NCI-H774 (cell line): ENCODE results near the gene CCDC40.

Source experiments
- DNase-seq: peaks from one replicate; lab custom pipeline; 2025; lab: John Stamatoyannopoulos, UW

Gene CCDC40

DNA sequence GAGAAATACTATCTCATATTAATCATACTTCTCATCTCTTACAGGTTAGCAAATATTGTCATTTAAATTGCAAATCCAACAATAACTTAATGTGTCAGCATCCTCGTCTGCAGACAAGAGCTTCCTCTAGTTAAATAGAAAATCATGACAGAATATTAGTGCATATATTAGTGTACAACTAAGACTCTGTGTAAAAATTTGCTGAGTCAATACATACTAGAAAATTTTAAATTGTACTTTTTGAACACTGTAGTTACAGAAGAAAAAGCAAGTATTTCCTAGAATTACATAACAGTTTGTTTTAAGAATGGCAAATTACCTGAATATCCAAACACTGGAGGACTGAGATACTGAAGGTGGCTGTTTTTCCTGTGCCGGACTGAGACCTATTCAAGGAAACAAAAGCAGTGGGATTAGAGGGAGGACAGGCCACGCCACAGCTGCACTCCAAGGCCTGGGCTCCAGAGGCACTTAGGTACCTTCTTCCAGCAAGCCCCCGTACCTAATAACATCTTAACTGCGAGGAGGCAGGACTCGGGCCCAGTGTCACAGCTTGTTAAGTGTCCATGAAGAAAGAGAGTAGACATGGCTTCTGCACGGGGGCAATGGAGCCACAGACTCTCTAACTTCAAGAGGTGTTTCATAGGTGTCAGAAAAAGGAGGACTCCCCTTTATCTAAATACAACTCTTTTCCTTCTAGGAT is 105.2 kb downstream of the CCDC40 start:
- DNase-seq, result no peak

DNA sequence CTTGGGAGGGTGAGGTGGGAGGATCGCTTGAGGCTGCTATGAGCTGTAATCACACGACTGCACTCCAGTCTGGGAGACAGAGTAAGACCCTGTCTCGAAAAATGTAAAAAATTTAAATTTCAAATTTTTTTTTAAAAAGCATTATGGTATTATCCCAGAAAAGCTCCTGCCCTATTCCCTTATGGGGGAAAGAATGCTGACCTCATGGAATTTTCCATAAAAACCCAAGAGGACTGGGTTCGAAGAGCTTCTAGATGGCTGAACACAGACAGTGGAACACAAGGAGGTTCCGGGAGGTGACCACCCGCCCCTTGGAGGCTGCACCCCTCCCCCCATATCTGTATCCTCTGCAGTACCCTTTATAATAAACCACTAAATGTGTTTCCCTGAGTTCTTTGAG is 106.5 kb downstream of the CCDC40 start:
- DNase-seq, result no peak

DNA sequence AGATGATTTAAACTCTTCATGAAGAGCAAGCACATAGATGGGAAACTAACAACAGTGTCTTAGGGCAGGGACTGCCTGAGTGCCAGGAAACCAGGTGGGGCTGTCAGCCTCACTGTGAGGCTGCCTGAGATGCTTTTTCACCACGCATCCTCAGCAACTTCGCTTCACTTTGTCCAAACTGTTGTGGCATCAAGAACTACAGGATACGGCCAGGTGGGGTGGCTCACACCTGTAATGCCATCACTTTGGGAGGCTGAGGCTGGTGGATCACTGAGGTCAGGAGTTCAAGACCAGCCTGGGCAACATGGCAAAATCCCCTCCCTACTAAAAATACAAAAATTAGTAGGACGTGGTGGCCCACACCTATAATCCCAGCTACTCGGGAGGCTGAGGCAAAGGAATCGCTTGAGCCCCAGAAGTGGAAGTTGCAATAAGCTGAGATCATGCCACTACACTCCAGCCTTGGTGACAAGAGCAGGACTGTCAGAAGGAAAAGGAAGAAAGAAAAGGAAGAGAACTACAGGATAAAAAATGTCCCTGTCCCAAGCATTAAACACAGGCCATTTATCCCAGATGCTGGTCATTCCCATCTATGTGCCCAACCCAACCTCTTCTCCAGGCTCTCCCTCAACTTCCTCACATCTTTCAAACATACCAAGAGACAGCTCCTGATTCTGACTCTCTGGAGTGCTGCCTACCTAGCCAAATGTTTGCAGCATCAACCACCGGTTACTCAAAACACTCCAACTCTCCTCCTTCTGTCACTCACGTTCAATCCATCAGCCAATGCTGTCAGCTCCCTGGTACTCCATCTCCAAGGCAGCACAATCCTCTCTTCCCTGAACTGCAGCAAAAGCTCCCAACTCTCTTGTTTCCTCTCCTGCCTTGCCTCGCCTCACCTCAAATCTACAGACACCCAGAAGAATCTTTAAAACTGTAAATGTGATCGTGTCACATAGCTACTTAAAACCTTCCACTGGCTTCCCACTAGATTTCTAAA is 108.9 kb downstream of the CCDC40 start:
- DNase-seq, result no peak

DNA sequence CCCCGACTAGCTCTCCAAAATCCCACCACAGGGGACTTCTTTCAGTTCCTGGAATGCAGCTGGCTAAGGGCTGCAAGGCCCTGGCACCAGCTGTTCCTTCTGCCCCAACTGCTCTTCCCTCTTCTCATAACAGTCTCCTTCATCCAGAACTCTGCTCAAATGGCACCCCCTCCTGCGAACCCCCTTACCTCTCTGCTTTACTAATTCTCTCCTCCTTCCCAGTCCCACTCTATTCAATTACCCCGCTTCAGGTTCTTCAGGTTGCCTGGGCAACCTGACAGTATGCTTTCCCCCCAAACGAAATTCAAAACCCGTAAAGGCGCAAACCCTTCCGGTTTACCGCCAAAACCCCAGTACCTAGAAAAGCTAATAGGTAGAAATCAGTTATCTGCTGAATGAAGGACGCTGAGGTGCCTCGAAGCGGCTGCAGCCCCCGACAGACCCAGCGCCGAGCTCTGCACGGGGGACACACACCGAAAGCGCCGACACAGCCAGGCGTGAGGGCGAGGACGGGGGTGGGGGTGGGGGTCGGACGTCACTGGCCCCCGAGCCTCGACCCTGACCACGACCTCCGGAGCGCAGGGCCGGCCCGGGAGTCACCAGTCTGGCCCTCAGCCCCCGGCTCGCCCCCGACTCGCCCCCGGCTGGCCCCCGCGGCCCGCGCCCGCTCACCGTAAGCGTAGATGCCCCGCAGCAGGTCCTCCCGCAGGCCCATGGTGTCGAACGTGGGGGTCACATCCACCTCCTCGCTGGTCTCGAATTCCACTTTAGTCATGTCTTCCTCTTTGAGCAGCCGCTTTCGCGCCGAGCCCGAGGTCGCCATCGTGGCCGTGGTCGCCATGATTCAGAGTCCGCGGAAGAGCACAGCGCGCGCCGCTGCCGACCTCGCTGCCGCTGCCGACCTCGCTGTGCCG is 109.9 kb downstream of the CCDC40 start:
- no peak for DNase-seq

DNA sequence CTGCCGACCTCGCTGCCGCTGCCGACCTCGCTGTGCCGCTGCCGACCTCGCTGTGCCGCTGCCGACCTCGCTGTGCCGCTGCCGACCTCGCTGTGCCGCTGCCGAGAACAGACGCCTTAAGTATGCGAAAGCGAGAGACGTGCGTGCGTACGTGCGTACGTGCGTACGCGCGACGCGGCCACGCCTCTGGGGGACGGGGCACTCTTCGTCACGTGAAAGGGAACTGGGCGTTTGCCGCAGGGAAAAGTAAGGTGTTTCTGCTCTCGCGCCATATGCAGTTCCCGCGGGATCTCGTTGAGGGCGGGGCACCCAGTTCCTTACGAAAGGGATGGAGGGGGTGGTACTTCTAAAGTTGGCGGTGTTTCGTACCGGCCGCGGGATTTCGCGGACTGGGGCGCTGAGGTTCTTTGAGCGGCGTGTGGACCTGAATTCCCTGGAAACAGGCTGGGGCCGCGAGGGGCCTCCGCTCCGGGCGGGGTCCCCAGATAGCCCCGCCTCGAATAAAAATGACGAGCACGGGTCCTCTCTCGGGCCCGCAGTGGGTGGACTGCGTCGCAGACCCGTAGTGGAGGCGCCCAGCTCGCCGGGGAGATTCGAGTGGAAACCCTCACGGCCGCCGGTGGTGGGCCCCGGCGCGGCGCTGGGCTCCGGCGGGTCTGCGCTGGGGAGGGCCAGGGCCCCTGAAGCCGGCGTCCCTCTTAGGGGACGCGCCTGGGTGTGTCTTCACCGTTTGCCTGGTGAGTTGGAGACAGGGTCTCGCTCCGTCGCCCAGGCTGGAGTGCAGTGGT is 110.8 kb downstream of the CCDC40 start, which contains the start of gene EIF4A3:
Gene EIF4A3, minus strand, starts transcription at position 94 of the 788 bp plus-strand sequence. CDS start 167 bp downstream, outside the sequence.
- DNase-seq, result peak; percentile 100
